ENCODE results near the gene PDE6A.

DNA sequence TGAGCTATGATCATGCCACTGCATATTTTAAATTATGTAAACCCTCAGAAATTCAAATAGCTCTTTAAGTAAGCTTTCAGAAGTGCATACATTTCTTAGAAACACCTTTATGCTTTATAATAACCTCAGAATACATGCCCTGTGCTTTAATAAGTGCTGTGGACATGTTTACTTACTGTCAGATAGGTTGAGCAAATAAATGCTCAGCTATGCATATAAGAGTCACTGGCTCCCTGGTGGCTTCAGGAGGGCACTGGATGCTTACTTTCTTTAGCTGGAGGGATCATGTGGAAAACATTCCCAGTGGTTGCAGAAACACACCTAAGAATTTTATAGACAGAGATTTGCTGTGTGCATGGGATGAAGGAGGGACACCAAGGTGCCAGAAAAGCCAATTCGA lies 74.4 kb downstream of the PDE6A start:
- TF ChIP-seq, protein P1, sequence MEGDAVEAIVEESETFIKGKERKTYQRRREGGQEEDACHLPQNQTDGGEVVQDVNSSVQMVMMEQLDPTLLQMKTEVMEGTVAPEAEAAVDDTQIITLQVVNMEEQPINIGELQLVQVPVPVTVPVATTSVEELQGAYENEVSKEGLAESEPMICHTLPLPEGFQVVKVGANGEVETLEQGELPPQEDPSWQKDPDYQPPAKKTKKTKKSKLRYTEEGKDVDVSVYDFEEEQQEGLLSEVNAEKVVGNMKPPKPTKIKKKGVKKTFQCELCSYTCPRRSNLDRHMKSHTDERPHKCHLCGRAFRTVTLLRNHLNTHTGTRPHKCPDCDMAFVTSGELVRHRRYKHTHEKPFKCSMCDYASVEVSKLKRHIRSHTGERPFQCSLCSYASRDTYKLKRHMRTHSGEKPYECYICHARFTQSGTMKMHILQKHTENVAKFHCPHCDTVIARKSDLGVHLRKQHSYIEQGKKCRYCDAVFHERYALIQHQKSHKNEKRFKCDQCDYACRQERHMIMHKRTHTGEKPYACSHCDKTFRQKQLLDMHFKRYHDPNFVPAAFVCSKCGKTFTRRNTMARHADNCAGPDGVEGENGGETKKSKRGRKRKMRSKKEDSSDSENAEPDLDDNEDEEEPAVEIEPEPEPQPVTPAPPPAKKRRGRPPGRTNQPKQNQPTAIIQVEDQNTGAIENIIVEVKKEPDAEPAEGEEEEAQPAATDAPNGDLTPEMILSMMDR (IDR thresholded peaks at IDR 0.05): no peak
- TF ChIP-seq, protein P2, sequence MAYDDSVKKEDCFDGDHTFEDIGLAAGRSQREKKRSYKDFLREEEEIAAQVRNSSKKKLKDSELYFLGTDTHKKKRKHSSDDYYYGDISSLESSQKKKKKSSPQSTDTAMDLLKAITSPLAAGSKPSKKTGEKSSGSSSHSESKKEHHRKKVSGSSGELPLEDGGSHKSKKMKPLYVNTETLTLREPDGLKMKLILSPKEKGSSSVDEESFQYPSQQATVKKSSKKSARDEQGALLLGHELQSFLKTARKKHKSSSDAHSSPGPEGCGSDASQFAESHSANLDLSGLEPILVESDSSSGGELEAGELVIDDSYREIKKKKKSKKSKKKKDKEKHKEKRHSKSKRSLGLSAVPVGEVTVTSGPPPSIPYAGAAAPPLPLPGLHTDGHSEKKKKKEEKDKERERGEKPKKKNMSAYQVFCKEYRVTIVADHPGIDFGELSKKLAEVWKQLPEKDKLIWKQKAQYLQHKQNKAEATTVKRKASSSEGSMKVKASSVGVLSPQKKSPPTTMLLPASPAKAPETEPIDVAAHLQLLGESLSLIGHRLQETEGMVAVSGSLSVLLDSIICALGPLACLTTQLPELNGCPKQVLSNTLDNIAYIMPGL (CRISPR knock-in tag; IDR thresholded peaks at IDR 0.05): no peak
- no peak for TF ChIP-seq GABPB1 (CRISPR knock-in tag; IDR thresholded peaks at IDR 0.05)

Measured in WTC11 (cell line).